ENCODE data around the gene ANKZF1.
A peak's percentile ranks its signal among the peaks of the same experiment; 100 is the strongest.

ANKZF1 gene

GRCh38 chr2:219269362-219270054 lies 39.9 kb downstream of the ANKZF1 start:
- no peak for DNase-seq (ENCODE audit: low spot score in 2 of 2)
- H3K4me3 ChIP-seq: no peak overlapping the region
- no peaks in the 10 kb centered on the region for H3K9me3 ChIP-seq
- H3K36me3 ChIP-seq (replicated peaks): no peaks in the 10 kb centered on the region
- in situ Hi-C loops (cut with MboI; ENCODE audit: low sequenced_read_pairs): no loop called here
- 0 out of 2 replicates have a peak, but pooled peaks cover 4% of the 10 kb centered on the region for H3K4me1 ChIP-seq
- H3K27me3 ChIP-seq (ENCODE audit: low read depth): no peaks in the 10 kb centered on the region; the same call in 1 of the 2 replicates

- in situ Hi-C loops (cut with MboI; ENCODE audit: low sequenced_read_pairs): no loop called here
- Histone ChIP-seq H3K9me3 (no peaks in the 10 kb centered on the region), H3K36me3 (replicated peaks) (no peaks in the 10 kb centered on the region), H3K4me3 (no peak overlapping the region), H3K27me3 (ENCODE audit: low read depth) (no peaks in the 10 kb centered on the region; the same call in 1 of the 2 replicates), H3K4me1 (0 out of 2 replicates have a peak, but pooled peaks cover 4% of the 10 kb centered on the region)
- DNase-seq (ENCODE audit: low spot score in 2 of 2): no peak
Measured at GRCh38 chr2:219270055-219270372, 40.4 kb downstream of the ANKZF1 start.

DNA sequence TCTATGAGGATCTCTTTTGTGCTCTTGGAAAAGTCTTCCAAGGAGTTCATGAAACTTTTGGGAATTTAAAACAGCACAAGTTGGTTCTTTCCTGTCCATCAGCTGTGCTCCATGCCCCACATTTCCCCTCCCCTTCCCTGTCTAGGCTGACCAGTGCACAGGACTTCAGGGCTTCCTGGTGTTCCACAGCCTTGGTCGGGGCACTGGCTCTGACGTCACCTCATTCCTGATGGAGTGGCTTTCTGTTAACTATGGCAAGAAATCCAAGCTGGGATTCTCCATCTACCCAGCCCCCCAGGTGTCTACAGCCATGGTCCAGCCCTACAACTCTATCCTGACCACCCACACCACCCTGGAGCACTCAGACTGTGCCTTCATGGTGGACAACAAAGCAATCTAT lies 41.4 kb downstream of the ANKZF1 start:
- Histone ChIP-seq H3K4me3 (no peak overlapping the region), H3K9me3 (no peaks in the 10 kb centered on the region), H3K27me3 (ENCODE audit: low read depth) (no peaks in the 10 kb centered on the region; the same call in 1 of the 2 replicates), H3K4me1 (0 out of 2 replicates have a peak, but pooled peaks cover 4% of the 10 kb centered on the region), H3K36me3 (replicated peaks) (no peaks in the 10 kb centered on the region)
- no peak for DNase-seq (ENCODE audit: low spot score in 2 of 2)
- in situ Hi-C loops (cut with MboI; ENCODE audit: low sequenced_read_pairs): no loop called here

GRCh38 chr2:219272356-219272755 lies 42.8 kb downstream of the ANKZF1 start:
- no peak for DNase-seq (ENCODE audit: low spot score in 2 of 2)
- no peaks in the 10 kb centered on the region for H3K9me3 ChIP-seq

DNA sequence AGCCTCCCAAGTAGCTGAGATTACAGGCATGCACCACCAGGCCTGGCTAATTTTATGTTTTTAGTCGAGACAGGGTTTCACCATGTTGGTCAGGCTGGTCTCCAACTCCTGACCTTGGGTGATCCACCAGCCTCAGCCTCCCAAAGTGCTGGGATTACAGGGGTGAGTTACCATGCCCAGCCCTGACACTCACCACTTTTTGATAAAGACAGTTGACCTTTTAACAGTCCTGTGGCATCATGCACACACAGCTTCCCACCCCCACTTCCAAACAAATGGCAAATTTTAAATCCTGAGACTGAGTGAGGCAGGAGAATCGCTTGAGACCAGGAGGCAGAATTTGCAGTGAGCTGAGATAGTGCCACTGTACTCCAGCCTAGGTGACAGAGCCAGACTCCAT lies 43.4 kb downstream of the ANKZF1 start:
- Histone ChIP-seq H3K36me3 (replicated peaks) (no peaks in the 10 kb centered on the region), H3K9me3 (no peaks in the 10 kb centered on the region), H3K27me3 (ENCODE audit: low read depth) (no peaks in the 10 kb centered on the region; the same call in 1 of the 2 replicates), H3K4me3 (no peak overlapping the region), H3K4me1 (peaks cover 8% of the 10 kb centered on the region)
- in situ Hi-C loops (cut with MboI; ENCODE audit: low sequenced_read_pairs): no loop called here
- DNase-seq (ENCODE audit: low spot score in 2 of 2): no peak

More at GRCh38 chr2:219272356-219272755, 42.8 kb downstream of the ANKZF1 start:
- no peaks in the 10 kb centered on the region for H3K36me3 ChIP-seq (replicated peaks)
- no peaks in the 10 kb centered on the region; the same call in 1 of the 2 replicates for H3K27me3 ChIP-seq (ENCODE audit: low read depth)
- H3K4me3 ChIP-seq: no peak overlapping the region
- 0 out of 2 replicates have a peak, but pooled peaks cover 4% of the 10 kb centered on the region for H3K4me1 ChIP-seq
- in situ Hi-C loops (cut with MboI; ENCODE audit: low sequenced_read_pairs): no loop called here

DNA sequence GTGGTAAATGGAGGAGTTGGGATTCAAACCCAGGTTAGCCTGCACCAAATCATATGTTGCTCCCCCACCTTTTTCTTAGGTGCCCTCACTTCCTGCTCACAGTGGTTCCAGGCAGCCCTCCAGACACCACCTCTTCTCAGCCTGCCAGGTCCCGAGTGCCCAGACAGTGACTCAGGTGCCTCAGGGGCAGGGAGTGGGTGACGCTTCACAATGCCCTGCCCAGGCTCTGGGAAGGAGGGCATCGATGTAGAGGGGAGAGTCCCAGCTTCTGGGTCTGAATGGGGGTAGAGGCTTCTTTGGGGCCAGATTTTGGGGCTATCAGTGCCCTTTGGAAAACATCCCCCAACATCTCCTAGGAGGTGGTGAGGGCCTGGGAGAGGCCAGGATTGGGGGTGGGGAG lies 44.3 kb downstream of the ANKZF1 start:
- in situ Hi-C loops (cut with MboI; ENCODE audit: low sequenced_read_pairs): no loop called here
- Histone ChIP-seq H3K4me1 (peaks cover 12% of the 10 kb centered on the region), H3K9me3 (no peaks in the 10 kb centered on the region), H3K36me3 (replicated peaks) (no peaks in the 10 kb centered on the region), H3K27me3 (ENCODE audit: low read depth) (no peaks in the 10 kb centered on the region; the same call in 1 of the 2 replicates), H3K4me3 (no peak overlapping the region)
- no peak for DNase-seq (ENCODE audit: low spot score in 2 of 2)

GRCh38 chr2:219274361-219274921 lies 44.8 kb downstream of the ANKZF1 start:
- Histone ChIP-seq H3K9me3 (no peaks in the 10 kb centered on the region), H3K36me3 (replicated peaks) (no peaks in the 10 kb centered on the region), H3K4me3 (no peak overlapping the region), H3K27me3 (ENCODE audit: low read depth) (no peaks in the 10 kb centered on the region; the same call in 1 of the 2 replicates), H3K4me1 (peaks cover 12% of the 10 kb centered on the region)
- DNase-seq (ENCODE audit: low spot score in 2 of 2): no peak
- in situ Hi-C loops (cut with MboI; ENCODE audit: low sequenced_read_pairs): no loop called here

DNA sequence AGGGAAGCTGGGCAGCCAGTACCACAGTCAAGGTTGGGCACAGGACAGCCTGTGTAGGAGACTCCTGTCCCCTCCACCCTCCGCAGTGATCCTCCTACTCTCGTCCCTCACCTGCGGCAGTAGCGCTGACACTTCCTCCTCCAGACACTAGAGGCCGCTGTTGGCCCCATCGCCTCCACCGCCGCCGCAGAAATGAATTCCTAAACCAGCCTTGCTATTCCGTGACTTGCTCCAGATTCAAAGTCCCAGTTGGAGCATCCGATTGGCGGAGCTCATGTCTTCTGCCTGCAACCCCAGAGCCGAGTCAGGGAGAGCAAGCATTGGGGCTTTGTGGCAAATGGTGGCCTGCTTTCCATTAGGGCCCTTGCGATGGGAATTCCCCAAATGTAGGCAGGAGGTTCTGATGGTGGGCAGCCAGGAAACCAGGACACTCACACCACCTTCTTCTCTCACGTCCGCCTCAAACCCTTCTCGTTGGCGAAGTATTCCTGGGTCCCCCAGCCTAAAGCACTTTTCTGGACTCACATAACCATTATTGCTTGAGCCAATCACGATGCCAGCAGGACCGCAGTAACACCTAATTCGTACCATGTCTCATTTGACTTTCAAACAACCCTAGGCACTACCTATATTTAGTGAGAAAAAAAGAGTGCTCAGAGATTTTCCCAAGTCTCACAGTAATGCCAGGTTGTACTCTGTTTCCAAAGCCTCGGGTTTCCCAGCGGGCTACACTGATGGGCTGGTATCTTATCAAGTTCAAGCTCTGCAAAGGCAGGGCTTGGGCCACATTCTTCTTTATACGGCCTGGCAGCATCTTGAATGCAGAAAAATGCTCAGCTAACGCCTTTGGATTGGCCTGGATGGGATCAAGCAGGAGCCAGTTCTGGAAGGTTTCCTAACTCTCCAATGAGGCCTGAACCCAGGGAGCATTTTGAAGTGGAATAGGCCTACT lies 48.4 kb downstream of the ANKZF1 start:
- H3K9me3 ChIP-seq: no peaks in the 10 kb centered on the region
- in situ Hi-C loops (cut with MboI; ENCODE audit: low sequenced_read_pairs): no loop called here
- no peaks in the 10 kb centered on the region; the same call in 1 of the 2 replicates for H3K27me3 ChIP-seq (ENCODE audit: low read depth)
- DNase-seq (ENCODE audit: low spot score in 2 of 2): peak; percentile 74 to 86
- H3K4me3 ChIP-seq: peak overlapping the region; percentile 48; the same call in 1 of the 2 replicates
- peaks cover 3% of the 10 kb centered on the region; the same call in 1 of the 2 replicates for H3K36me3 ChIP-seq (replicated peaks)
- H3K4me1 ChIP-seq: peaks cover 12% of the 10 kb centered on the region

GRCh38 chr2:219278655-219279150 lies 49.1 kb downstream of the ANKZF1 start:
- Histone ChIP-seq H3K4me1 (peaks cover 12% of the 10 kb centered on the region), H3K4me3 (peak overlapping the region; percentile 48), H3K9me3 (no peaks in the 10 kb centered on the region), H3K27me3 (ENCODE audit: low read depth) (no peaks in the 10 kb centered on the region), H3K36me3 (replicated peaks) (peaks cover 3% of the 10 kb centered on the region; the same call in 1 of the 2 replicates)
- no peak for DNase-seq (ENCODE audit: low spot score in 2 of 2)
- in situ Hi-C loops (cut with MboI; ENCODE audit: low sequenced_read_pairs): no loop called here

DNA sequence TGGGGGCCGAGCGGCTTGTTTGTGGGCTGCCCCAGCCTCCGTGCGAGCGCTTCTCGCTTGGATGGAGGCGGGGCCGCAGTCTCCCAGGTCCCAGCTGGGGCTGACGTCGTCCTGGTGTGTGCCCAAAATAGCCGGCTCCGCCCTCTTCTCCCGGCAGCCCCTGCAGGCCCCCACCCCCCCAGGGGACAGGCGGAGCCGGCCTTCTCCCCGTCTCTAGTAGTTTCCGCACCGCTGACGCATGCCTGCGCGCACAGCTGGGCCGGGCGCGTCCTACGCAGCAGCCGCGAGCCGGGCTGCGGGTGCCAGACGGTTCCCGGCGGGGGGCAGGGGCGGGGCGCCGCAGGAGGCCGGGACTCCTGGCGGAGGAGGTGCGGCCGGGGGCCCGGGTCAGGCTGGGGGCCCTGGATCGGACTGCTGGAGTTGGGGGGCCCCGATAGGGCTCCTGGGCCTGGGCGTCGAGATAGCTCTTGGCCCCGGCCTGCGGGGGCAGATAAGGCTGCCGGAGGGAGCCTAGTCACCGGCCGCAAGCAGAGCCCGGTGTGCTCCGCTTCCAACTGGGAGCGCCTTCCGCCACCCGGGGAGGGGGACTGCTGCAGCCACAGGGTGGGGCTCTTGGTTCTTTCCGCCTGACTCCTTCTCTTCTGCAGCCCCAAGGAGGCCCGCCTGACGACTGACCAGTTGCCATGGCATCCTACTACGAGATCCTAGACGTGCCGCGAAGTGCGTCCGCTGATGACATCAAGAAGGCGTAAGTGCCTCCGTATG lies 49.7 kb downstream of the ANKZF1 start, which contains the start of gene DNAJB2:
Gene DNAJB2, plus strand, starts transcription at position 216 of the 765 bp plus-strand sequence. Its CDS starts 468 bp downstream, at position 684.
- in situ Hi-C loops (cut with MboI; ENCODE audit: low sequenced_read_pairs): no loop called here
- H3K9me3 ChIP-seq: no peaks in the 10 kb centered on the region
- DNase-seq (ENCODE audit: low spot score in 2 of 2): peak; percentile 95 to 99
- H3K4me3 ChIP-seq: peak within 1 kb of the TSS; percentile 48
- H3K36me3 ChIP-seq (replicated peaks): peaks cover 4% of the 10 kb centered on the region; the same call in 1 of the 2 replicates
- H3K4me1 ChIP-seq: peaks cover 12% of the 10 kb centered on the region
- no peaks in the 10 kb centered on the region for H3K27me3 ChIP-seq (ENCODE audit: low read depth)

GRCh38 chr2:219279916-219280516 lies 50.4 kb downstream of the ANKZF1 start:
- peak overlapping the region; percentile 48 for H3K4me3 ChIP-seq
- H3K27me3 ChIP-seq (ENCODE audit: low read depth): no peaks in the 10 kb centered on the region
- no peak for DNase-seq (ENCODE audit: low spot score in 2 of 2)
- in situ Hi-C loops (cut with MboI; ENCODE audit: low sequenced_read_pairs): no loop called here
- H3K9me3 ChIP-seq: no peaks in the 10 kb centered on the region
- H3K4me1 ChIP-seq: peaks cover 12% of the 10 kb centered on the region
- peaks cover 11% of the 10 kb centered on the region for H3K36me3 ChIP-seq (replicated peaks)

DNA sequence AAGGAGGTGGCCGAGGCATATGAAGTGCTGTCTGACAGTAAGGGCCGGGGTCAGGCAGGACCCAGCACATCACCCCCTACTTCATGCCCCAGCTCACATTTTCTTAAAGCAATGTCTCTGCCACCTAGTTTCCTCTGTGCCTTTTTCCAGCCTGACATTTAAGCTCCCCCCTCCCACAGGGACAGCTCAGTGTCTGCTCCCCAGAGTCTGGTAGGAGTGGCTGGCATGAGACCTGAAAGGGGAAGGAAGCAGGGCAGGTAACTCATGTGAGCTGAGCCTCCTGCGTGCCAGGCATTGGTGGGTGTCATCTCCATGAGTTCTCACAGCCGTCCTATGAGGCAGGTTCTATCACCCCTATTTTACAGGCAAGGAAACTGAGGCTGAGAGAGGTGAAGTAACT lies 51.0 kb downstream of the ANKZF1 start:
- Histone ChIP-seq H3K4me1 (peaks cover 12% of the 10 kb centered on the region), H3K27me3 (ENCODE audit: low read depth) (no peaks in the 10 kb centered on the region), H3K36me3 (replicated peaks) (peaks cover 13% of the 10 kb centered on the region), H3K4me3 (no peak overlapping the region), H3K9me3 (no peaks in the 10 kb centered on the region)
- in situ Hi-C loops (cut with MboI; ENCODE audit: low sequenced_read_pairs): no loop called here
- no peak for DNase-seq (ENCODE audit: low spot score in 2 of 2)
